ENCODE measurements around the gene ACACB.

GRCh38 chr12:109109746-109110350 is 6.5 kb upstream of the ACACB start:
- TF ChIP-seq POLR2A (IDR thresholded peaks at IDR 0.05) (no peak), CTCF (IDR thresholded peaks at IDR 0.05) (no peak)

All from esophagus squamous epithelium (tissue), 4 donors.